AG10803 (cell line): ENCODE measurements around the gene KLHL25.

Experiments used
- DNase-seq: peaks from one replicate; pipeline ENCODE4 v3.0.0; 2010; ENCODE audit warnings: low read depth
- H3K4me3 ChIP-seq: 2 replicates; pipeline ENCODE4 v1.5.1; 2011; ENCODE audit warnings: mild to moderate bottlenecking, low read length, control low read depth
- CTCF ChIP-seq: conservative IDR thresholded peaks from 2 replicates; pipeline ENCODE4 v1.5.1; 2011; ENCODE audit warnings: mild to moderate bottlenecking, low read length, control low read depth, inconsistent platforms

Gene KLHL25

DNA sequence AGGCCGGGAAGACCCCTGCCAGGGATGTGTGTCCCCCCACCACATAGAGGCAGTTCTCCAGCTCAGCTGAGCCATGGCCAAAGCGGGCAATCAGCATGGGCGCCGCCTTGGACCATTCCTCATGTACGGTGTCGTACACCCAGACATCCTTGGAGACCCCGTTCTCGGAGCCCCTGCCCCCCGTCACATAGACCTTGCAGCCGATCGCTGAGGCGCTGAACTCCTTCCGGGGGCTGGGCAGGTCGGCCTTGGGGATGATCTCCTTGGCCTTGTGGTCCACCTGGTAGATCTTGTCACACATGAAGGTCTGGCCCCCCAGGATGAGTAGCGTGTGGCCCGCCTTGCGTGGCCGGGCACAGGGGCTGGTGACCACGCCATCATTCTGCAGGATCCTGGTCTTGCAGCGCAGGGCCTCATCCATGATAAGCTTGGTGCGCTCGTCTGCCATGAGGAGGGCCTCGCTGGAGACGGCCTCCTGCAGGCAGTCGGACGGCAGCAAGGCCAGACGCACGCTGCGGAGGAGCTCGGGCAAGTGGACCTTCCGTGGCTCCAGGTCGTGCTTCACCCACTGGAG, 26.0 kb downstream of the KLHL25 start:
- H3K4me3 ChIP-seq: no peak overlapping the region
- TF ChIP-seq CTCF: no peak
- no peak for DNase-seq

DNA sequence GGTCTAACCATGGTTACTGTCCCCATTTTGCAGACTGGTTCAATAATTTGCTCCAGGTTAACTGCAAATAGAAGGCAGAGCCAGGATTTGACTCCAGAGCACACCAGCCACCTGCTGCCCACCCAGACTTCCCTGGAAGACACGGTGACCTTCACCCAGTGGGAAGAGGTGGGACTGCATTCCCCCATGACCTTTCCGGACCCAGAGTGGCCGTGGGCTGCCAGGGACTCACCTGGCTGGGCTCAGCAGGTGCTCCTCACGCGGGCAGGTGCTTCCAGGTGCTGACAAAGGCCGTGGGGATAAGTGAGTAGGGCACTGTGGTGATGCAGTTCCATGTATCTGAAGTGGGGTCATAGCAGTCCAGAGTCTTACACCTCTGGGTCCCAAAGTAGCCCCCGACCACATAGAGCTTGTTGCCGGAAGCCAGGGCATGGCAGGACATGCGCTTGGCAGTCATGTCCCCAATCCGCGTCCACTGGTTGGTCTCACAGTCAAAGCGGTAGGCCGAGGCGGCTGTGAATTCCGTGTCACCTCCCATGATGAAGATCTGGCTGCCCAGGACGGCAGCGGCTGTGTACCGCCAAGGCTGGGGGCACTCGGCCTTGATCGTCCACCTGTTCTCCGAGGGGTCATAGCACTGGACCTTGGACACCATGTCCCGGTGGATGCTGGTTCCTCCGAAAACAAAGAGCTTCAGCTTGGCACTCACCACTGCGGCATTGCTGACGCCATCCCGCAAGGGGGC, 26.8 kb downstream of the KLHL25 start:
- no peak for DNase-seq
- no peak for TF ChIP-seq CTCF
- no peak overlapping the region for H3K4me3 ChIP-seq

- no peak overlapping the region for H3K4me3 ChIP-seq
- peak; percentile 20 for DNase-seq
- no peak for TF ChIP-seq CTCF
These were observed 28.5 kb downstream of the KLHL25 start for GRCh38 chr15:85766001-85766831.

DNA sequence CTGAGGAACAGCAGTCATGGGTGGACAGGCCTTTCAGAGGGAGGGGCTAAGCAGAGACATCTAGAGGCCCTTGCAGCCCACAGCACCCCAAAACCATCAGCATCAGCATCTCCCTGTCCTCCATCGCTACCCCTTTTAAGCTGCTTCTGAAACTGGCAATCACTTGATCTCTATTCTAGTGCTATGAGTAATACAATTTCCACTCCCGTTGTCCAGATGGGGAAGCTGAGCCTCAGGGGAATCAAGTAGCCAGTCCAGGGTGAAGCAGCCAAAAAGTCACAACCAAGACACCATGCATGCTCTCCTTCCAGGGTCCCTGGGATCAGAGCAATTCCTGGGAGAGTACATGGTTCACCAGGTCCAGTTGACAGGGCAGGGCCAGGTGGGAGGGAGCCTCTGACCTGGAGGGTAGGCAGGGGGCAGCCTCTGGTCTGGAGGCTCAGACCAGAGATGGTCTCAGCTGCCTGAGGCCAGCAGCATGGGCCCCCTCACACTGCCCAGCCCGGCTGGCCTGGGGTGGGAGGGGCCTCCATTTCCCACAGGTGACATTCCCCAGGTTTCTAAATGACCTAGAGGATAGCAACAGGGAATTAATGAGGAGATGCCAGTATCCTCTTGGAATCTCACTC, 30.0 kb downstream of the KLHL25 start:
- no peak for TF ChIP-seq CTCF
- no peak overlapping the region for H3K4me3 ChIP-seq
- DNase-seq: peak; percentile 68

DNA sequence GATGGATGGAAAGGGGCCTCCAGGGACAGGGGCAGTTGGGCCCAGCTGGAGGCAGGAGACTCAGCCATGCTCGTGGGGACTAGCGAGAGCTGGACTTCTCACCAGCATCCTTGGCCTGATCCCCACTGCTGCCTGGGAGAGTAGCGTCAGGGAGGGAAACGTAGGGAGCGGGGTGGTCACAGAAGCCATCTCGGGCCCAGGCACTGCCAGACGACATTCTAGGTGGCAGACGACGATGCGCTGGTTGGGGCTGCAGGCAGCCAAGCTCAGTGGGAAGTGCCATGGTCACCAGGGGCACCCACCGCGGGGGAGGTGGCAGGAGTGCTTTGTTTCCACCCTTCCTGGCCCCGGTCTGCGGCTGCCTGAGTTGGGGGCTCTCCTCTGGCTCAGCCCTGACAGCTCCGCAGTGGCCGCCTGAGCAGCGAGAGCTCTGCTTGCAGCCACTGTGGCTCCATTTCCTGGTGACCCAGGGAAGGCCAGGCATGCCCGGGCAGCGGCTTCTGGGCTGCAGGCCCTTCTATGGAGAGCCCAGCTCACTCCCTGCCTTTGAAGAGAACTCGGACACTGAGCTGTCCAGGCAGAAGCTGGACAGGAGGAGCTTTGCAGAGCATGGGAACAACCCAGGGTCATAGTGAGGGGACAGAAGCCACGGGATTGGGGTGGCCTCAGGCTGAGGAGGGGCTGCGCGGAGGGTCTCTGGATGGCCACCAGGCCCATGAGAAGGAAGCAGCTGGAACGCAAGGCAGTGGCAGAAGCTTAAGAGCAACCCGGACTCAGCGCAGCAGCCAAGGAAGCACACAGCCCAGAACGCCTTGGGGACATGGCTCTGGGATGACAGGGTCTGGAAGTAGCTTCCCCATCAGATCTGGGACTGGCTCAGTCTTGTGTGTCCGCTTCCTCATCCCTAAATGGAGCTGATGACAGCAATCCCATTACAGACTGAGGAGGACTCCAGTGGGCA, 30.8 kb downstream of the KLHL25 start:
- DNase-seq: no peak
- no peak overlapping the region for H3K4me3 ChIP-seq
- TF ChIP-seq CTCF: no peak

GRCh38 chr15:85763157-85763556, 31.6 kb downstream of the KLHL25 start:
- TF ChIP-seq CTCF: no peak
- DNase-seq: no peak
- no peak overlapping the region for H3K4me3 ChIP-seq
